ENCODE results near the gene LZTS3.
"Not testable (repeated sequence)": the region's sequence is repeated elsewhere in the genome, so short reads cannot be mapped to it uniquely, and the experiment has no call there.

The LZTS3 gene

DNA sequence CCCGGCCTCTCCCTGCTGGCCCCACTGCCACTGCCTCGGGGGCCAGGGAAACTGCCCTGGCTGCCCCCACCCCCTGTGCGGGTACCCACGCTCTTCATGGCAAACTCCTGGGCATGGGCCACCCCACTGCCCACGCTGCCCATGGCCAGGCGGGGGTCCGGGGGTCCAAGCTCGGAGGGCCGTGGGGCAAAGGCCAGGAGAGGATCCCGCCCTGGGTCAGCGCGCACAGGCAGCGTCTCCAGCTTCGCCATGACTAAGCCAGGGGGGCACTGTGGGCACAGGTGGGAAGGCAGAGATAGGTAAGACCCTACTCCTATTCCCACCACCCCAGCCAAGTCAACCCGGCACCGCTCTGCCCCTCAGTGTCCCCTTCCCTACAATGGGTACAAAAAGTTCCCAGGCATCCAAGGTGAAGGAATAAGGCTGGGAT lies 6.4 kb downstream of the LZTS3 start:
- no peak for DNase-seq

DNA sequence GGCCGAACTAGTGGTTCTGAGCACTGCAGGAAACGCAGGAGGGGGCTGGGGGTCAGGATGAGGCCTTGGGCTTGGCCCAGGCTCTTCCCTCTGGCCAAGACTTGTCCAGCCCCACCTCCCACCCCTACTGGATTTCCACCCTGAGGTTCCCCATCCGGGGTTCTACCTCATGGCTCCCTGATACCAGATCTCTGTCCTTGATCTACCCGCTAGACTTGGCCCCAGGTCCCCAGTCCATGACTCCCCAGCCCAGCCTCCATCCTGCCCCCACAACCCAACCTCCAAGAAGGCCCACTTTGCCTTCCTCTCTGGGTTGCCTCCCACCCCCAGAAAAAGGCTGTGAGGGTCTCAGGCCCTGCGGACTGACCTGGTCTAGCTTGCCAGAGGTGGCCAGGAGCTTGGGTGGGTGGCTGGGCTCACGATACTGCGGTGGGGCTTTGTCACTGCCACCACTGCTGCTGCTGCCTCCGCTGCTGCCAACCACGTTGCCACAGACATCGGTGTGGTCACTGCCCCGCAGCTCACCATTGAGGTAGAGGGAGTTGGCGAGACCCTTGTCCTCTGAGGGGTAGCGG lies 6.9 kb downstream of the LZTS3 start:
- DNase-seq: no peak

DNA sequence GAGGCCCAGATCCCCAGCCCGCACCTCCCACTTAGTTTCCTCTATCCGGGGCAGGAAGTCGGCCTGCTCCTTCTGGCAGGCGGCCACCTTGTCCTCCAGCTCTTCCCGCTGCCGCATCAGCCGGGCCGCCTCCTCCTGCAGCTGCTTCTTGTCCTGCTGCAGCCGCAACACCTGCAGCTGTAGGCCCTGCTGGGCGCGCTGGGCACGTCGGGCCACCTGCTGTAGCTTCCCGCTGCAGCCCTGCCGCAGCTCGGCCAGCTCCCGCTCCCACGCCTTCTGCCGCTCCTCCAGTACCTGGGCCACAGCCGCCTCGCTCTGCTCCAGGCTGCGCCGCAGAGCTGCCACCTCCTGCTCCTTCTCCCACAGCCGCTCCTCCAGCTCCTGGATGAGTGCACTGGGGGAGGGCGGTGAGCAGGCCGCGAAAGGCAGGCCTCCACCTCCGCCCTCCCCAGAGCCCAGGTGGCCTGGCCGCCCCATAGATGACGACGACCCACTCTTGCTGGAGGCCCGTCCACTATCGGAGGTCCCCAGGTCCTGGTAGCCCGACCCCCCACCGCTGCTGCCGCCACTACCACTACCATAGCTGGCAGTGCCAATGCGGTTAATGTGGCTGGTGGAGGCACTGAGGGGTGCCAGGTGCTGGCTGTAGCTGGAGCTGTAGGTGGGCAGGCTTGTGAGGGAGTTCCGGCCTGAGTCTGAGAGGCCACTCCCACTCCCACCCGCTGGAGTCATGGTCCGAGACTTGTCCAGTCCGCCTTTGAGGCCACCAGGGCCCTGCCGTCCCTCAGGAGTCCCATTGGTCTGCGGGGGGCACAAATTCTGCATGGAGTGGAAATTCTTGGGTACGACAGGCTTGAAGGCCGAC lies 7.6 kb downstream of the LZTS3 start:
- DNase-seq: peak; percentile 26

DNA sequence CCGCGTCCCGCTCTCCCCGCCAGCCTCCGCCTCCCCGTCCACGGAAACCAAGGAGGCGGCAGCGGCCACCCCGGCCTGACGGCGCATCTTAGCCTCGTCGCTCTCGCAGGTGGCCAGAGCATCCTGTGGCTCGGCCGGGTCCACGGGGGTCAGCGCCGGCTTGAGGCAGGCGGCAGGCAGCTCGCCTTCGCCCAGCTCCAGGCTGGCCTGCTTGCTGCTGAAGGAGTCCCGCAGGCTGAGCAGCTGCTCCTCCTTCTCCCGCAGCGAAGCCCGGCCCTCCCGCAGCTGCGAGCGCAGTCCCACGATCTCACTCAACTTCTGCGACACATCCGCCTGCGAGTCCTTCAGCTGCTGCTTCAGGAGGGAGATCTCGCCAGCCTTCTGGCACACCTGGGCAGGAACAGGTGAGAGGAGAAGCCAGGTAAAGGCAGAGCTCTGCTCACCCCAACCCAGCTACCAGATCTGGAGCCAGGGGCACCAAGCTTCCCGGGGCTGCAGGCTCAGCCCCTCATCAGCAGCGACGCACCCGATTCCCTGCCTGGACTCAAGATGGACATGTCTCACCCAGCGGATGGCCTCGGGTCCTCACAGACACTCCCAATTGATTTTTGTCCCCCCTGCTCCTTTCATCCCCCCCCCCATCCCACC lies 8.5 kb downstream of the LZTS3 start:
- DNase-seq: no peak

DNA sequence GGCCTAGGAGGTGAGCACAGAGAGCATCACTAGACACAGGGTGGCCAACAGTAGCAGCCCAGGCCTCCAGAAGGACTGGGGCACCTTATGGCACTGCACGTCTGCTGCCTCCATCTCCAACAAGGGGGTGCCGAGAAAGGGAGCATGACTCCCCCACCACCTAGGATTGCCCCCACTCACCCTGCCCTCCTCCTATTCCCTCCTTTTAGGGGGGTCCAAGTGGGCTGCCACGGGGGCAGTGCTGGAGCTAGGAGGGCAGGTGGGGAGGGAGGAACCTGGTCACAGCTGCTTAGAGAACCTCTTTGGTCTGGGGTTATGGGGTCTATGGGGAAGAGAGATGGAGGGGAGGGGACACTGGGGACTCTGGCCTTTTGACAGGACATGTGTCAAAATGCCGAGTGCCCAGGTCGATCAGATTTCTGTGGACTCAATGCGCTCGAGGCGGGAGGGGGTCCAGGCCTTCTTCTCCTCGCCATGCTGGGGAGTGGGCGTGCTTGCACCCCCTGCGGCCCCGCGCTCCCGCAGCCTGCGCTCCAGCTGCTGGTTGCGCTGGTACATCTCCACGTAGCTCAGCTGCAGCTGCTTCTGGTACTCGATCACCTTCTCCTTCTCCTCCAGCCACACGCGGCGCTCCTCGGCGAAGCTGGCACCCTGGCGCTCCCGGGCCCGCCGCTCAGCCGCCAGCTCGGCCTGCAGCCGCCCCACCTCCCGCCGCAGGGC lies 9.1 kb downstream of the LZTS3 start:
- DNase-seq: no peak

DNA sequence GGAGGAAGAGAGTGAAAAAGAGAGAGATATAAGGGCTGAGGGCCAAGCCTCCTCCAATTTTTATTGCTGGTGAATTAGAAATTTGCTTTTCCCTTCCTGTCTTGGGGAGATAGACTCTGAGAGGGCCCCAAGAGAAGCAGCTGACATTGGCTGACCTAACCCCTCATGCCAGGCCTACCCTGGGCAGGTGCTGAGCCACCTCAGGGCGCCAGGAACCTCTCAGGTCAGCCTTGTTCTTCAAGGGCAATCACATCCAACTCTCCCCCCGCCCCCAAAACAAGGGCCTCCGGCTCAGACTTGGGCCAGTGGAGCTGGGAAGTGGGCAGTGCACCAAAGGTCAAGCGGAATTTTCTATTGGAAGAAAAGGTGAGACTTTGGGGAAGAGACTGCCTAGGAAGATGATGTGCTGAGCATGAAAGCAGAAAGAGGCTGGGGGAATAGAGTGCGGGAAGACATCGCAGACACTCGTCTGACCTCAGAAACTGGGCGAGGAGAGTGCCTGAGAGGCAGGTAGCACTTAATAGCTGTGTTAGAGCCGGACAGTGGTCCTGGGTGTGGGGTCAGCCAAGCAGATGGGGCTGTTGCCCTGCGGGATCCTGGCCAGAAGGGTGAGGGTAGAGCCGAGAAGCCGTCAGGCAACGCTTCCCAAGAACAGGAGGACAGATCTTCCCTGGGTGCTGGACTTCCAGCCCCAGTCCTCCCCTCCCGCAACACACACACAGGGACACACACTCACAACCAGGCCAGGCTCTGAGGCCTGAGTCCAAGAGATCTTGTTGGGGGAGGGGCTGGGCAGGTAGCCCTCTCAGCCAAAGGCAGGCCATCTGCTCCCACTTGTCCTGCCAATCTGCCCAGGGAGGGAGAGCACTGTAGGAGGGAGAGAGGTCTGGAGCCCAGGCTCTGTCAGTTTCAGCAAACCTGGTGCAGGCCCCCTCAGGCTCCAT lies 10.0 kb downstream of the LZTS3 start:
- DNase-seq: peak; percentile 28

DNA sequence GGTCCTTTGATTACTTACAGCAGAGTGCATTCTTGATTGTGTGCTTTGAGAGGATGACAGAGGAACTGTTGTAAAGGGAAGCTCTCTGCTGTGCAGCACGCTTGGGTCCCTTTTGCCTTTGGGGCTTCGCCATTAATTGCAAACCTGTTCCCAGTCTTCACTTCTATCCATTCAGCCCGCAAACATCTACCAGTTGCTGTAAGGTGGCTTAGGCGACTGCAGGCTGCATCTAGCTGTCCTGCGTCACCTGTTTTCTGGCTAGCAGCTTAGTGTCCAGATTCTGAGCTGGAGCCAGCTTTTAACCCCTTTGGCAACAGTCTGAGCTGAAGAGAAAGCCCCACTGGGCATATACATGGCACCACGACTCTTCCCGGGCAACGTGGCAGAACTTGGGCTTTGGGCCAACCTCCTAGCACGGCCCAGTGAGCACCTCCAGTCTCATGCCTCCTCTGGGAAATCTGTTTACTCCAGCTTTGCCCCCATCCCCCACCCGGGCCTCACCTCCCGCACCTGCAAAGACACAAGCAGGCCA lies 11.2 kb downstream of the LZTS3 start:
- DNase-seq: peak; percentile 90

DNA sequence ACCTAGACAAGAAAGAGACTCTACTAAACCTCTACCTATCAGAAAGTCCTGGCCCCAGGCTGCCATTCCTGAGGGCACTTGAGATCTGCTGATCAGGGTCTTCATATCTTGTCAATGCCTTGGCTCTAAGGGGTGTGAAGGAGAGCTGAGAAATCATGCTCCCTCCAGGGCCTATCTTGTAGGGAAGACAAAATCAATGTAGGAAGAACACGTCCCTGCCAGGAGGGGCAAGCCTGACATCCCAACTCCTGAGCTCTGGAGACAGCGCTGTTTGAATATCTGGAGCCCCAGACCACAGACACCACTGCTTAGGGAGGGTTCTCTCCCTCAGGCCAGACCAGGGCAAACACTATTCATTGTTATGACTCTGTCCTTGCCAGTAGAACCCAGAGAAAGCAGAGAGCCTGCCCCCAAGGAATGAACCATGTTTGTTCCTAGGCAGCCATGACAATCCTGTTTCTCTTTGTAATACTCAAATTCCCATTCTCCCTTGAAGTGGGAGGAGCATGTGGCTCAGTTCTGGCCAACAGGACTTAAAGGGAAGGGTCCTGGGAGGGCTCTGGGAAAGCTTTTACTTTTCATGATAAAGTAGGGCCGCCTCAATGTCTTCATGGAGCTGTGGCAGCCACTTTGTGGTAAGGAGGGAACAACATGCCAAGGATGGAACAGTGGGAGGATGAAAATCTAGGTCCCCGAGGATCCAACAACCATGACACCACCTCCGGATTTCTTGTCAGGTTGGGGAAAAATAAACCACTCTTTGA lies 11.9 kb downstream of the LZTS3 start:
- no peak for DNase-seq

DNA sequence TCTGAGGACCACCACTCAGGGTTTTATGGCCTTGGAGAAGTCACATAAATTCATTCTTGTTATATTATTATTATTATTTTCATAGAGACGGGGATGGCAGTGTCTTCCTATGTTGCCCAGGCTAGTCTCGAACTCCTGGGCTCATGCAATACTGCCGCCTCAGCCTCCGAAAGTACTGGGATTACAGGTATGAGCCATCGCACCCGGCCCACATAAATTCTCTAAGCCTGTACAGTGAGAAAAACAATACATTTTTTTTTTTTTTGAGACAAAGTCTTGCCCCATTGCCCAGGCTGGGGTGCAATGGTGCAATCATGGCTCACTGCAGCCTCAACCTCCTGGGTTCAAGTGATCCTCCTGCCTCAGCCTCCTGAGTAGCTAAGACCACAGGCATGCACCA lies 12.9 kb downstream of the LZTS3 start:
- DNase-seq: no peak

DNA sequence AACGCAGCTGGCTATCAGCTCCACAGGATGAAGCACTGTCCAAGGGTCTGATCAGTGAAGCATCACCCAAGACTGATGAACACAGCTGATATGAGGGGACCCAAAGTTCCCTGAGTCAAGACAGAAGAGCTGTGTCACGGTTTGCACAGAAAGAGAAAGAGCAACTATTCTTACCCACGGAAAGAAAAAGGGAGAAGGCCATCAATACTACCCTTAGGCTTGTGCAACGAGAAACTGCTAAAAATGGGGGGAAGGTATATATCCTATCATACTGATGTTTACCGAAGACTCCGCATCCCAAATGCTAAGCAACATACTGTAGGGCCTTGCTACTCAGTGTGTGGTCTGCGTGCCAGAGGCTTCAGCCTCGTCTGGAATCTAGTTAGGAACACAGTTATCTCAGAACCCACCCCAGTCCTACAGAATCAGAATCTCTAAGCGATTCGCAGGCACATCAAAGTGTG lies 14.3 kb downstream of the LZTS3 start:
- DNase-seq: no peak

DNA sequence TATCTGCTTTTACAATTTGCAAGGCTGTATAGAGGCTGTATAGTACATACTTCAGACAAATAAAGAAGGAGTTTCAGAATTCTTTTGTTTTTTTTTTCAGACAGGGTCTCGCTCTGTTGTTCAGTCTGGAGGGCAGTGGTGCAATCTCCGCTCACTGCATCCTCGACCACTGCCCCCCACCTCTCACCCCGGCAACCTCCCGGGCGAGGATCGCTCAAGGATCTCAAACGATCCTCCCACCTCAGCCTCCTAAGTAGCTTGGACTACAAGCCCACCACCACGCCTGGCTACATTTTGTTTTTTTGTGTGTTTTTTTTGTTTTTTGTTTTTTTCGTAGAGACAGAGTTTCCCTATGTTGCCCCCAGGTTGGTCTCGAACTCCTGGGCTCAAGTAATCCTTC lies 15.5 kb downstream of the LZTS3 start:
- DNase-seq: no peak

DNA sequence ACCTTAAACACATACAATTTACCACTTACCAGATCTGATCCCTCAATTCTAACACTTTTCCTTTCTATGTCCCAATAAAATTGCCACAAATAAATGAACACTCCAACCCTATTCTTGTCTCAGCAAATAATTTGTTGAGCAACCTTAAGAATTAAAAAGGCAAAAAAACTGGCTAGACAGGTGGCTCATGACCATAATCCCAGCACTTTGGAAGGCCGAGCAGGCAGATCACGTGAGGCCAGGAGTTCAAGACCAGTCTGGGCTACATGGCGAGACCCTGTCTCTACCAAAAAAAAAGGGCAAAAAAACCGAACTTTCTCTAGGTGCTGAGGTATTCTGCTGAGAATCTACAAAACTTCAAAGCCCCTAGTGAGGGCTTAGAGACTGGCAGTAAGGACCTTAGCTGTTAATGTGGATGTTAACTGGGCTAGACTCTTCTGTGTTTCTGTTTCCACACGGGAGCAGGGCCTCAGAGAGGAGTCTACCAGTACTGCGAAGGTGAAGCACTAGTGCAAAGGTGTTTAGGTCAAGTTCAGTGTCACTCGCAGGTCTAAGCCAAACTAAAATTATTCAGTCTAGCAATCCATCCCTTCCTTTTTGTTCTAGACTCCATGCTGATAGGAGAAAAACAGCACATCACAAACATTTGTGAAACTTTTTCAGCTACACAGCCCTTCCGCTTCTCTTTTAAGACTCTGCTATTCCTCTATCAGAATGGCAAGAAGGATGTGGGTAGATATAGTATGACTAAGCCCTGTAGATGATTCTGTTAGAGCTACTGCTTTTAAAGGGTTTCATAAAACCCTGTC lies 16.3 kb downstream of the LZTS3 start:
- DNase-seq: no peak

DNA sequence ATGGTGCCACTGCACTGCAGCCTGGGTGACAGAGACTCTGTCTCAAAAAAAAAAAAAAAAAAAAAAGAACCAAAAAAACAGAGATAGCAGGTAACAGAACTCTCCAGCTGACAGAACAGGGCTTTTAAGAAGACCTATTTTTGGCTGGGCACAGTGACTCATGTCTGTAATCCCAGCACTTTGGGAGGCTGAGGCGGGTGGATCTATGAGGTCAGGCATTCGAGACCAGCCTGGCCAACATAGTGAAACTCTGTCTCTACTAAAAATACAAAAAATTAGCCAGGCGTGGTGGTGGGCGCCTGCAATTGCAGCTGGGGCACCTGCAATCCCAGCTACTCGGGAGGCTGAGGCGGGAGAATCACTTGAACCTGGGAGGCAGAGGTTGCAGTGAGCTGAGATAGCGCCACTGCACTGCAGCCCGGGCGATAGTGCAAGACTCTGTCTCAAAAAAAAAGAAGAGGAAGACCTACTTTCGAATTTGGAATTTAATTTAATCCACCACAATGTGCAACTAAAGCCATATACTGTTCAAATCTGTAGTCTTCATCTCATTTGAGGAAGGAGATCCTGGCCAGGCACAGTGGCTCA lies 21.2 kb downstream of the LZTS3 start:
- DNase-seq: not testable (repeated sequence)

DNA sequence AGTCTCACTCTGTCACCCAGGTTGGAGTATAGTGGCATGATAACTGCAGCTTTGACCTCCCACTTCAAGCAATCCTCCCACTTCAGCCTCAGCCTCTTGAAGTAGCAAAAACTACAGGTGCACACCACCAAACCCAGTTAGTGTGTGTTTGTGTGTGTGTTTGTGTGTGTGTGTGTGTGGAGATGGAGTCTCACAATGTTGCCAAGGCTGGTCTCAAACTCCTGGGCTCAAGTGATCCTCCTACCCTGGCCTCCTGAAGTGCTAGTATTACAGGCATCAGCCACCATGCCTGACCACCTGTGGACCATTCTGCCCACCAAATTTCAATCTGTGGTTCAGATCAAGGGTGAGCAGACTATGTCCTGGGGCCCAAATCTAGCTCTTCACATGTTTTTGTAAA lies 22.4 kb downstream of the LZTS3 start:
- DNase-seq: no peak

DNA sequence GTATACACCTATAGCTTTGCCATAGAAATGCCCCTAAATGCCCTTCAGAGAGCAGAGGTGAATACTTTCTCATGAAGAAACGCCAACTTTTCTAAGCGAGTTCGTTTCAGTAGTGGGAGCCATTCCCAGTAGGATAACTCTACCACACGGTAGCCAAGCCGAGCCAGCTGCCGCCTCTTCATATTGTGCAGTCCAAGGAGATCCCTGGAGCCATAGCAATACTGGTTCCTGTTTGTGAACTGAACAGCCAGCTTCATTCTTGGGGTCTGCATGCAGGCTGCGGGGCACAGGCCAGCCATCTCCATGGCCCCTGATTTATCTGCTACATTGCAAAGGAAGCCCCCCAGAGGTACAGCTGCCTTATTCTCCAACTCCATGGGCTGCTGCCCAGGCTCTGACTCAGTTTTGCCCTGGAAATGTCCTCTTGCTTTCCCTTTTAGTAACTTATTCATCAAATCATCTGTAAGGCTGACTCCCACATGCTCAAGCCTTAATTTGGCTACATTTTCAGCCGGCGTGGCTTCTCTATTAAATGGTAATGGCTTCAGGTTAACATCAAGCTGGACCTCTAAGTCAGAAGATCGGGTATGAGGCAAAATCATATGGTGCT lies 26.5 kb downstream of the LZTS3 start:
- DNase-seq: no peak

DNA sequence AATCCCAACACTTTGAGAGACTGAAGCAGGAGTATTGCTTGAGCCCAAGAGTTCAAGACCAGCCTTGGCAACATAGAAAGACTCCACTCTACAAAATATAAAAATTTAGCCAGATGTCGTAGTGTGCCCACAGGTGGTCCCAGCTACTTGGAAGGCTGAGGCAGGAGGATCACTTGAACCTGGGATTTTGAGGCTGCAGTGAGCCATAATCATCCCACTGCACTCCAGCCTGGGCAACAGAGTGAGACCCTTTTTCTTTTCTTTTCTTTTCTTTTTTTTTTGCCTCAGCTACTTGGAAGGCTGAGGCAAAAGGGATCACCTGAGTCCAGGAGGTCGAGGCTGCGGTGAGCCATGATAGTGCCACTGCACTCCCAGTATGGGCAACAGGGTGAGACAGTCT lies 31.6 kb downstream of the LZTS3 start:
- no peak for DNase-seq

DNA sequence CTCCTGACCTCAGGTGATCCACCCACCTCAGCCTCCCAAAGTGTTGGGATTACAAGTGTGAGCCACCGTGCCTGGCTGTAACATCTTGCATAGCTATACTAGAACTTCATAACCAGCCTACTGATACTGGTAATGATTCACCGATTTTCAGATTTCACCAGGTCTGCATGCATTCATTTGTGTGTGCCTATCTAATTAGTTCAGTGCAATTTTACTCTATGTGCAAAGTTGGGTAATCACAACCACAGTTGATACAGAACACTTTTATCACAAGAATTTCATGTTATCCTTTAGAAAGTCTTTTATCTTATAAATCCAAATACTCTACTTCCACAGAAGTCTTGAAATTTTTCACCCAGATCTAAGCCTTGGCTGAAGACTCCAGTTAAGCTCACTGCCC lies 35.9 kb downstream of the LZTS3 start:
- DNase-seq: no peak

DNA sequence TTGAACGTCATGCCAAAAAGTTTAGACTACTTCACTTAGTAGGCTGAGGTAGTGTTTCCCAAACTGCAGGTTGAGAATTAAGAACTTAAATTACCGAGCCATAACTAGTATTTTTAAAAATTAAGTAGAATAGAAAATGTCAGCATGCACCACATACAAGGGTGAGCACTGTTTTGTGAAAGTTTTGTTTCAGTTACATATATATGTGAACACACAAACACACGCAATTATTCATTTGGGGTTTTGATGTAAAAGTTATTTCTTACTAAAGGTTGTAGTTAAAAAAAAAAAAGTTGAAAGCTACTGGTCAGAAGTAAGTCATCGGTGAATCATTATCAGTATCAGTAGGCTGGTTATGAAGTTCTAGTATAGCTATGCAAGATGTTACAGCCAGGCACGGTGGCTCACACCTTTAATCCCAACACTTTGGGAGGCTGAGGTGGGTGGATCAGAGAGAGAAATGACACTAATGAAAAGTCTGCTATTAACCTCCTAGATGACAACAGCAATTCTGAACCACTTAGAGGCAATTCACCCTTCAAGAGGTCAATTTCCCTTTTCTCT lies 37.8 kb downstream of the LZTS3 start:
- no peak for DNase-seq

DNA sequence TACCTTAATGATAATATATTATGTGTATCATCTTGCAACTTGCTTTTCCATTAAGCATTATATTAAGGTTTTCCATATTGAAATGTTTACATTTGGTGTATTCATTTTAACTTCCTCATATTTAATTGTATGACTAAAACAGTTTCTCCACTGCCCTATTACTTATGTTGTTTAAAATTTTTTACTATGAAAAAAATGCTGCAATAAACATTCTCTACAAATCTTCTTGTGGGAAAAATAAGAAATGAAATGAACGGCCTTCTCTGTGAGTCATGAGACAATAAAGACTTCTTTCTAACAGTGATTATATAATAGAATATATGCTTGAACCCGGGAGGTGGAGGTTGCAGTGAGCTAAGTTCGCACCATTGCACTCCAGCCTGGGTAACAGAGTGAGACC lies 39.2 kb downstream of the LZTS3 start:
- no peak for DNase-seq

Data from NCI-H1092 (cell line).